NCI-H1105 treated with DMSO at 0.1 percent for 48 hours (cell line): ENCODE results near the gene TFAP2D.

Experiments
- DNase-seq: peaks from one replicate; lab custom pipeline; 2025; lab: John Stamatoyannopoulos, UW

The TFAP2D gene

GRCh38 chr6:50720623-50721022 lies 7.3 kb downstream of the TFAP2D start:
- DNase-seq, result no peak

GRCh38 chr6:50721978-50722377 lies 8.7 kb downstream of the TFAP2D start:
- DNase-seq, result peak; percentile 18

GRCh38 chr6:50722829-50723554 lies 9.7 kb downstream of the TFAP2D start:
- DNase-seq, result no peak

- peak; percentile 75 for DNase-seq
Observed at GRCh38 chr6:50724381-50725124, 11.2 kb downstream of the TFAP2D start.

GRCh38 chr6:50734488-50734887 lies 21.2 kb downstream of the TFAP2D start:
- no peak for DNase-seq

GRCh38 chr6:50742161-50742560 lies 28.8 kb downstream of the TFAP2D start:
- DNase-seq, result no peak

GRCh38 chr6:50744976-50745375 lies 31.6 kb downstream of the TFAP2D start:
- no peak for DNase-seq

- no peak for DNase-seq
Observed at GRCh38 chr6:50762798-50763197, 49.5 kb downstream of the TFAP2D start.

GRCh38 chr6:50778696-50779095 lies 65.4 kb downstream of the TFAP2D start:
- peak; percentile 19 for DNase-seq

GRCh38 chr6:50780382-50780781 lies 67.1 kb downstream of the TFAP2D start:
- no peak for DNase-seq

GRCh38 chr6:50785921-50786320 lies 72.6 kb downstream of the TFAP2D start:
- DNase-seq, result no peak

- peak; percentile 73 for DNase-seq
Observed at GRCh38 chr6:50791900-50792508, 78.7 kb downstream of the TFAP2D start.

GRCh38 chr6:50792771-50793170 lies 79.4 kb downstream of the TFAP2D start:
- DNase-seq, result no peak

- DNase-seq, result no peak
Observed at GRCh38 chr6:50795574-50795973, 82.2 kb downstream of the TFAP2D start.

GRCh38 chr6:50804283-50804682 lies 91.0 kb downstream of the TFAP2D start:
- DNase-seq, result no peak

- DNase-seq, result no peak
Observed at GRCh38 chr6:50807035-50807434, 93.7 kb downstream of the TFAP2D start.

GRCh38 chr6:50815436-50816114 lies 102.2 kb downstream of the TFAP2D start:
- DNase-seq, result peak; percentile 43

GRCh38 chr6:50816115-50816675 lies 102.9 kb downstream of the TFAP2D start:
- DNase-seq, result peak; percentile 74

GRCh38 chr6:50816947-50817645 lies 103.8 kb downstream of the TFAP2D start:
- no peak for DNase-seq

- no peak for DNase-seq
Observed at GRCh38 chr6:50817646-50817950, 104.3 kb downstream of the TFAP2D start.

GRCh38 chr6:50818020-50818419 lies 104.7 kb downstream of the TFAP2D start:
- no peak for DNase-seq

GRCh38 chr6:50818673-50819072 lies 105.3 kb downstream of the TFAP2D start, which contains the start of gene TFAP2B:
TSS of gene TFAP2B (plus strand) at chr6:50818871. CDS start at chr6:50818892, 21 bp downstream.
- no peak for DNase-seq
